ENCODE data around the gene AKT1.

GRCh38 chr14:104776961-104777807 is 18.4 kb downstream of the AKT1 start:
- TF ChIP-seq ZNF510 (CRISPR knock-in tag; IDR thresholded peaks at IDR 0.05; ENCODE audit: low read depth) (no peak), ZNF232 (CRISPR knock-in tag; IDR thresholded peaks at IDR 0.05; ENCODE audit: borderline replicate concordance) (no peak), RAD21 (CRISPR knock-in tag; IDR thresholded peaks at IDR 0.05) (no peak), POLR2AphosphoS5 (IDR thresholded peaks at IDR 0.05; ENCODE audit: low read depth, low read length) (no peak), ZNF136 (CRISPR knock-in tag; IDR thresholded peaks at IDR 0.05; ENCODE audit: low read depth) (no peak), MAF1 (CRISPR knock-in tag; IDR thresholded peaks at IDR 0.05; ENCODE audit: borderline replicate concordance) (no peak), PBX3 (CRISPR knock-in tag; IDR thresholded peaks at IDR 0.05; ENCODE audit: borderline replicate concordance) (no peak), ZNF253 (CRISPR knock-in tag; IDR thresholded peaks at IDR 0.05; ENCODE audit: borderline replicate concordance) (no peak), KAT7 (CRISPR knock-in tag; IDR thresholded peaks at IDR 0.05; ENCODE audit: borderline replicate concordance) (no peak), GTF3A (CRISPR knock-in tag; conservative IDR thresholded peaks at IDR 0.05) (no peak), CREB1 (IDR thresholded peaks at IDR 0.05) (no peak), CREB1 (CRISPR knock-in tag; IDR thresholded peaks at IDR 0.05) (no peak)
- TF ChIP-seq, protein P1, sequence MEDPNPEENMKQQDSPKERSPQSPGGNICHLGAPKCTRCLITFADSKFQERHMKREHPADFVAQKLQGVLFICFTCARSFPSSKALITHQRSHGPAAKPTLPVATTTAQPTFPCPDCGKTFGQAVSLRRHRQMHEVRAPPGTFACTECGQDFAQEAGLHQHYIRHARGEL (CRISPR knock-in tag; IDR thresholded peaks at IDR 0.05) = no peak
- TF ChIP-seq, protein P2, sequence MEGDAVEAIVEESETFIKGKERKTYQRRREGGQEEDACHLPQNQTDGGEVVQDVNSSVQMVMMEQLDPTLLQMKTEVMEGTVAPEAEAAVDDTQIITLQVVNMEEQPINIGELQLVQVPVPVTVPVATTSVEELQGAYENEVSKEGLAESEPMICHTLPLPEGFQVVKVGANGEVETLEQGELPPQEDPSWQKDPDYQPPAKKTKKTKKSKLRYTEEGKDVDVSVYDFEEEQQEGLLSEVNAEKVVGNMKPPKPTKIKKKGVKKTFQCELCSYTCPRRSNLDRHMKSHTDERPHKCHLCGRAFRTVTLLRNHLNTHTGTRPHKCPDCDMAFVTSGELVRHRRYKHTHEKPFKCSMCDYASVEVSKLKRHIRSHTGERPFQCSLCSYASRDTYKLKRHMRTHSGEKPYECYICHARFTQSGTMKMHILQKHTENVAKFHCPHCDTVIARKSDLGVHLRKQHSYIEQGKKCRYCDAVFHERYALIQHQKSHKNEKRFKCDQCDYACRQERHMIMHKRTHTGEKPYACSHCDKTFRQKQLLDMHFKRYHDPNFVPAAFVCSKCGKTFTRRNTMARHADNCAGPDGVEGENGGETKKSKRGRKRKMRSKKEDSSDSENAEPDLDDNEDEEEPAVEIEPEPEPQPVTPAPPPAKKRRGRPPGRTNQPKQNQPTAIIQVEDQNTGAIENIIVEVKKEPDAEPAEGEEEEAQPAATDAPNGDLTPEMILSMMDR (CRISPR knock-in tag; IDR thresholded peaks at IDR 0.05) = 0 out of 2 replicates have a peak, but pooled peaks have one; percentile 9
- TF ChIP-seq, protein P3, sequence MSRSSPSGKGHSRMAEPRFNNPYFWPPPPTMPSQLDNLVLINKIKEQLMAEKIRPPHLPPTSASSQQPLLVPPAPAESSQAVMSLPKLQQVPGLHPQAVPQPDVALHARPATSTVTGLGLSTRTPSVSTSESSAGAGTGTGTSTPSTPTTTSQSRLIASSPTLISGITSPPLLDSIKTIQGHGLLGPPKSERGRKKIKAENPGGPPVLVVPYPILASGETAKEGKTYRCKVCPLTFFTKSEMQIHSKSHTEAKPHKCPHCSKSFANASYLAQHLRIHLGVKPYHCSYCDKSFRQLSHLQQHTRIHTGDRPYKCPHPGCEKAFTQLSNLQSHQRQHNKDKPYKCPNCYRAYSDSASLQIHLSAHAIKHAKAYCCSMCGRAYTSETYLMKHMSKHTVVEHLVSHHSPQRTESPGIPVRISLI (CRISPR knock-in tag; IDR thresholded peaks at IDR 0.05; ENCODE audit: borderline replicate concordance) = no peak
